ENCODE results near the gene FGF14.

GRCh38 chr13:101835920-101836319, 565.9 kb downstream of the FGF14 start:
- no peak for TF ChIP-seq CTCF (conservative IDR thresholded peaks at IDR 0.05; ENCODE audit: low read depth, low read length)
- TF ChIP-seq EZH2 (IDR thresholded peaks at IDR 0.05; ENCODE audit: low read length, unreplicated experiment) = no peak
- no peak for TF ChIP-seq EZH2phosphoT487 (IDR thresholded peaks at IDR 0.05; ENCODE audit: borderline replicate concordance, low read length)

Data from PC-3 (cell line).